OCI-LY1 (cell line): Measurements from ENCODE around the gene GRIK3.

Experiments
- H2AFZ ChIP-seq: fragments of 200-600 bp; sonication (generic), shearing (Covaris generic); 2 replicates; pipeline ENCODE4 v1.6.0; 2014; ENCODE audit warnings: antibody characterized with exemption, mild to moderate bottlenecking, low read length
- H3F3A ChIP-seq: fragments of 200-600 bp; sonication (generic), shearing (Covaris generic); 2 replicates; pipeline ENCODE4 v1.6.0; 2014; ENCODE audit warnings: mild to moderate bottlenecking, antibody characterized with exemption, low read length, moderate library complexity; ENCODE audit not compliant: insufficient read depth
- H3K27ac ChIP-seq: fragments of 200-600 bp; sonication (generic); 2 replicates; pipeline ENCODE4 v1.5.1; 2014; ENCODE audit warnings: low read length, mixed run types, mild to moderate bottlenecking, low read depth; ENCODE audit not compliant: poor library complexity, severe bottlenecking
- H3K27me3 ChIP-seq: fragments of 200-600 bp; sonication (generic); 2 replicates; pipeline ENCODE4 v1.6.0; 2014; ENCODE audit warnings: antibody characterized with exemption, mild to moderate bottlenecking, low read length, moderate library complexity; ENCODE audit not compliant: insufficient read depth
- H3K36me3 ChIP-seq: fragments of 200-600 bp; sonication (generic); 2 replicates; pipeline ENCODE4 v1.6.1; 2014; ENCODE audit warnings: mild to moderate bottlenecking, antibody characterized with exemption, low read length, moderate library complexity, mixed read lengths; ENCODE audit not compliant: insufficient read depth
- H3K4me1 ChIP-seq: fragments of 200-600 bp; sonication (generic); 2 replicates; pipeline ENCODE4 v1.5.1; 2014; ENCODE audit warnings: mild to moderate bottlenecking, low read length, moderate library complexity; ENCODE audit not compliant: insufficient read depth, severe bottlenecking
- H3K4me2 ChIP-seq: fragments of 200-600 bp; sonication (generic), shearing (Covaris generic); 2 replicates; pipeline ENCODE4 v1.6.1; 2014; ENCODE audit warnings: low read length
- H3K4me3 ChIP-seq: fragments of 200-600 bp; sonication (generic); 2 replicates; pipeline ENCODE4 v1.5.1; 2014; ENCODE audit warnings: low read length, low read depth, mild to moderate bottlenecking, mixed read lengths; ENCODE audit not compliant: poor library complexity, severe bottlenecking
- H3K79me2 ChIP-seq: fragments of 200-600 bp; shearing (Covaris generic); 2 replicates; pipeline ENCODE4 v1.6.1; 2016; ENCODE audit warnings: mixed run types, low read length, mixed read lengths; ENCODE audit not compliant: insufficient read depth
- H3K9ac ChIP-seq: fragments of 200-600 bp; sonication (generic), shearing (Covaris generic); 2 replicates; pipeline ENCODE4 v1.6.1; 2014; ENCODE audit warnings: mild to moderate bottlenecking, low read length, mixed read lengths
- H3K9me2 ChIP-seq: fragments of 200-600 bp; sonication (generic), shearing (Covaris generic); 2 replicates; pipeline ENCODE4 v1.6.1; 2014; ENCODE audit warnings: low read depth, mild to moderate bottlenecking, low read length, mixed read lengths
- H3K9me3 ChIP-seq: fragments of 200-600 bp; shearing (Covaris generic); 2 replicates; pipeline ENCODE4 v1.6.1; 2014; ENCODE audit warnings: low read length, mixed read lengths
- H4K20me1 ChIP-seq: fragments of 200-600 bp; sonication (generic), shearing (Covaris generic); 2 replicates; pipeline ENCODE4 v1.6.0; 2016; ENCODE audit warnings: mild to moderate bottlenecking, low read length; ENCODE audit not compliant: insufficient read depth
- CTCF ChIP-seq: fragments of 200-600 bp; sonication (generic), shearing (Covaris generic); IDR thresholded peaks from 2 replicates; pipeline ENCODE4 v1.5.1; 2017; ENCODE audit warnings: mild to moderate bottlenecking, antibody characterized with exemption, low read length, moderate library complexity, mixed read lengths
- EZH2 ChIP-seq: fragments of 200-600 bp; sonication (generic), shearing (Covaris generic); IDR thresholded peaks from 2 replicates; pipeline ENCODE4 v1.8.0; 2017; ENCODE audit warnings: borderline replicate concordance, mixed run types, mild to moderate bottlenecking, antibody characterized with exemption, low read length, moderate library complexity, mixed read lengths

Gene GRIK3

GRCh38 chr1:36884801-36885200 lies 149.5 kb downstream of the GRIK3 start:
- TF ChIP-seq EZH2, result no peak
- no peak for TF ChIP-seq CTCF
- Histone ChIP-seq H3K9ac (no peak overlapping the region), H3K36me3 (no peaks in the 10 kb centered on the region), H3K4me1 (no peaks in the 10 kb centered on the region), H3K9me2 (no peaks in the 10 kb centered on the region), H3K27me3 (no peaks in the 10 kb centered on the region), H3K4me2 (no peak overlapping the region), H3K79me2 (no peaks in the 10 kb centered on the region), H4K20me1 (no peaks in the 10 kb centered on the region), H3K9me3 (no peaks in the 10 kb centered on the region), H3K27ac (no peak overlapping the region), H3K4me3 (no peak overlapping the region), H3F3A (no peaks in the 10 kb centered on the region), H2AFZ (no peak overlapping the region)

GRCh38 chr1:36884029-36884701 lies 150.2 kb downstream of the GRIK3 start:
- no peaks in the 10 kb centered on the region for H3K9me2 ChIP-seq
- no peaks in the 10 kb centered on the region for H3K27me3 ChIP-seq
- TF ChIP-seq CTCF (no peak), EZH2 (no peak)
- H3K36me3 ChIP-seq, result no peaks in the 10 kb centered on the region
- H3K4me2 ChIP-seq, result no peak overlapping the region
- H3K9ac ChIP-seq, result no peak overlapping the region
- no peaks in the 10 kb centered on the region for H4K20me1 ChIP-seq
- H3K79me2 ChIP-seq, result no peaks in the 10 kb centered on the region
- H3K4me3 ChIP-seq, result no peak overlapping the region
- no peak overlapping the region for H3K27ac ChIP-seq
- no peaks in the 10 kb centered on the region for H3F3A ChIP-seq
- H3K9me3 ChIP-seq, result no peaks in the 10 kb centered on the region
- H2AFZ ChIP-seq, result no peak overlapping the region
- no peaks in the 10 kb centered on the region for H3K4me1 ChIP-seq

GRCh38 chr1:36883315-36883949 lies 150.9 kb downstream of the GRIK3 start:
- Histone ChIP-seq H3K9ac (no peak overlapping the region), H3F3A (no peaks in the 10 kb centered on the region), H3K4me2 (no peak overlapping the region), H2AFZ (no peak overlapping the region), H4K20me1 (no peaks in the 10 kb centered on the region), H3K79me2 (no peaks in the 10 kb centered on the region), H3K27ac (no peak overlapping the region), H3K4me1 (no peaks in the 10 kb centered on the region), H3K36me3 (no peaks in the 10 kb centered on the region), H3K27me3 (no peaks in the 10 kb centered on the region), H3K9me2 (no peaks in the 10 kb centered on the region), H3K4me3 (no peak overlapping the region), H3K9me3 (no peaks in the 10 kb centered on the region)
- TF ChIP-seq CTCF (no peak), EZH2 (no peak)
